Liver (tissue), 9 donors: ENCODE measurements around the gene LATS2. TPM values are rescaled to one million over a fixed set of nuclear protein-coding genes. Genes with fewer than 3 reads are reported as not detected.

Experiments used
- DNase-seq: peaks from one replicate; pipeline ENCODE4 v3.0.0-alpha.2; 2017; ENCODE audit warnings: low spot score
- H3K27ac ChIP-seq, 2 donors: one replicate each; pipeline ENCODE4 v1.7.0; 2013; ENCODE audit warnings: inconsistent platforms in 2 of 2, low read length in 2 of 2, control low read depth in 1 of 2, low read depth in 1 of 2, mild to moderate bottlenecking in 1 of 2
- H3K27me3 ChIP-seq, 4 donors: one replicate each; pipeline versions ENCODE4 v1.6.1 to v1.7.0; 2013; ENCODE audit warnings: low read length in 3 of 4, inconsistent platforms in 1 of 4, mild to moderate bottlenecking in 1 of 4, moderate library complexity in 1 of 4; ENCODE audit not compliant: control insufficient read depth in 4 of 4, insufficient read depth in 4 of 4
- H3K36me3 ChIP-seq, 4 donors: one replicate each; pipeline versions ENCODE4 v1.6.1 to v1.7.0; 2013; ENCODE audit warnings: low read length in 3 of 4, mild to moderate bottlenecking in 3 of 4, low read depth in 1 of 4, moderate library complexity in 1 of 4; ENCODE audit not compliant: control insufficient read depth in 4 of 4, insufficient read depth in 3 of 4
- H3K4me1 ChIP-seq, 4 donors: one replicate each; pipeline versions ENCODE4 v1.6.1 to v1.7.0; 2013; ENCODE audit warnings: low read length in 3 of 4, mild to moderate bottlenecking in 3 of 4, moderate library complexity in 1 of 4; ENCODE audit not compliant: control insufficient read depth in 4 of 4, insufficient read depth in 4 of 4
- H3K4me3 ChIP-seq, 3 donors: one replicate each; pipeline versions ENCODE4 v1.6.1 to v1.7.0; 2013; ENCODE audit warnings: low read length in 3 of 3, control low read depth in 1 of 3, low read depth in 1 of 3, mild to moderate bottlenecking in 1 of 3
- H3K9ac ChIP-seq, 2 donors: one replicate each; pipeline ENCODE4 v1.7.0; 2013; ENCODE audit warnings: low read length in 2 of 2, mild to moderate bottlenecking in 2 of 2, moderate library complexity in 2 of 2, control low read depth in 1 of 2, low read depth in 1 of 2
- H3K9me3 ChIP-seq, 4 donors: one replicate each; pipeline versions ENCODE4 v1.6.1 to v1.7.0; 2013; ENCODE audit warnings: low read length in 3 of 4; ENCODE audit not compliant: control insufficient read depth in 4 of 4
- CTCF ChIP-seq: fragments of 150-350 bp; IDR thresholded peaks from 2 replicates; pipeline ENCODE4 v1.5.1; 2017; ENCODE audit warnings: improper control_type of control experiment, low read depth, low read length; ENCODE audit not compliant: missing input control
- EGR1 ChIP-seq, 2 donors: IDR thresholded peaks; 2 replicates each; pipeline ENCODE4 v1.6.1; 2016 to 2018; ENCODE audit warnings: antibody characterized with exemption in 2 of 2, low read depth in 2 of 2
- GABPA ChIP-seq, 2 donors: IDR thresholded peaks in 1 of 2; conservative IDR thresholded peaks in 1 of 2; 2 replicates each; pipeline ENCODE4 v1.6.1; 2016; ENCODE audit warnings: antibody characterized with exemption in 2 of 2, mild to moderate bottlenecking in 1 of 2, moderate library complexity in 1 of 2
- HNF4A ChIP-seq, 2 donors: conservative IDR thresholded peaks; 2 replicates each; pipeline ENCODE4 v1.6.1; 2016; ENCODE audit warnings: antibody characterized with exemption in 2 of 2, mild to moderate bottlenecking in 2 of 2
- HNF4G ChIP-seq: IDR thresholded peaks from 2 replicates; pipeline ENCODE4 v1.6.1; 2016; ENCODE audit warnings: antibody characterized with exemption
- MAX ChIP-seq: IDR thresholded peaks from 2 replicates; pipeline ENCODE4 v1.6.1; 2016; ENCODE audit warnings: antibody characterized with exemption
- RAD21 ChIP-seq, 2 donors: IDR thresholded peaks; 2 replicates each; pipeline ENCODE4 v1.6.1; 2016; ENCODE audit warnings: antibody characterized with exemption in 2 of 2, mild to moderate bottlenecking in 2 of 2
- REST ChIP-seq: IDR thresholded peaks from 2 replicates; pipeline ENCODE4 v1.6.1; 2016; ENCODE audit warnings: antibody characterized with exemption, mild to moderate bottlenecking
- RXRA ChIP-seq, 2 donors: IDR thresholded peaks; 2 replicates each; pipeline ENCODE4 v1.6.1; 2017 to 2018; ENCODE audit warnings: antibody characterized with exemption in 2 of 2, mild to moderate bottlenecking in 1 of 2
- SP1 ChIP-seq: IDR thresholded peaks from 2 replicates; pipeline ENCODE4 v1.6.1; 2018; ENCODE audit warnings: antibody characterized with exemption, mild to moderate bottlenecking
- TAF1 ChIP-seq: conservative IDR thresholded peaks from 2 replicates; pipeline ENCODE4 v1.6.1; 2016; ENCODE audit warnings: antibody characterized with exemption, mild to moderate bottlenecking
- YY1 ChIP-seq: IDR thresholded peaks from 2 replicates; pipeline ENCODE4 v1.6.1; 2016; ENCODE audit warnings: antibody characterized with exemption, mild to moderate bottlenecking
- ZBTB33 ChIP-seq: IDR thresholded peaks from 2 replicates; pipeline ENCODE4 v1.6.1; 2016; ENCODE audit warnings: antibody characterized with exemption
- WGBS: extraction: QIAGEN DNeasy Blood & Tissue Kit; methylation state at CpG from one replicate; pipeline ENCODE4 v1.1.7; 2013; 5-methylcytosine and 5-hydroxymethylcytosine counted together
- polyA plus RNA-seq, 2 donors: library from polyadenylated mRNA; stranded (reverse) in 1 of 2; unstranded in 1 of 2; fragments of 200-250 nt in 1 of 2; fragments of >200 nt in 1 of 2; fragmentation: Nextera tagmentation in 1 of 2; extraction: Ambion mirVana in 1 of 2; gene quantifications; one replicate each; pipeline versions ENCODE4 v1.2.1 to v1.2.3, GENCODE V29; 2013 to 2015
- total RNA-seq, 2 donors: library from RNA; depleted of rRNA; stranded (reverse); fragments of >200 nt; gene quantifications; one replicate each; pipeline ENCODE4 v1.2.3, GENCODE V29; 2014
- donor health status: healthy.
- donor health status: healthy.
- donor health status: healthy.
- donor health status: healthy.
- donor health status: healthy.

Gene LATS2
- total and polyA plus RNA-seq, 4 donors = 1.6 to 7.0 (median 4.4) TPM

GRCh38 chr13:20995245-20995838, 66.0 kb downstream of the LATS2 start:
- Histone ChIP-seq H3K36me3 (peaks cover 0 to 11% (median 5%) of the 10 kb centered on the region in 4 donors), H3K9me3 (no peaks in the 10 kb centered on the region), H3K9ac (no peak overlapping the region), H3K27ac (no peak overlapping the region), H3K4me1 (peaks cover 0 to 3% (median 0%) of the 10 kb centered on the region in 4 donors), H3K27me3 (no peaks in the 10 kb centered on the region), H3K4me3 (no peak overlapping the region)
- 73% methylated on average over 4 of the region's 4 CpGs for WGBS
- TF ChIP-seq MAX (no peak), RXRA (IDR thresholded peaks at IDR 0.05) (no peak), CTCF (no peak), HNF4G (no peak), YY1 (no peak), HNF4A (conservative IDR thresholded peaks at IDR 0.05) (no peak)
- no peak for DNase-seq

- Histone ChIP-seq H3K9me3 (no peaks in the 10 kb centered on the region), H3K9ac (no peak overlapping the region), H3K27me3 (no peaks in the 10 kb centered on the region), H3K4me3 (no peak overlapping the region), H3K4me1 (peaks cover 0 to 3% (median 0%) of the 10 kb centered on the region in 4 donors), H3K27ac (no peak overlapping the region), H3K36me3 (peaks cover 0 to 18% (median 7%) of the 10 kb centered on the region in 4 donors)
- no peak for DNase-seq
- 97% methylated on average over 7 of the region's 7 CpGs for WGBS
- TF ChIP-seq ZBTB33 (no peak), GABPA (IDR thresholded peaks at IDR 0.05 in 1 of 2, conservative IDR thresholded peaks at IDR 0.05 in 1 of 2) (no peak), SP1 (no peak), HNF4A (conservative IDR thresholded peaks at IDR 0.05) (no peak), RAD21 (IDR thresholded peaks at IDR 0.05) (no peak), TAF1 (no peak), EGR1 (IDR thresholded peaks at IDR 0.05; ENCODE audit: low read depth in 2 of 2) (no peak), HNF4G (no peak), REST (no peak)
Observed at GRCh38 chr13:20994441-20994821, 67.0 kb downstream of the LATS2 start.
